NCI-H526 treated with DMSO at 0.1 percent for 48 hours (cell line): ENCODE data around the gene RAC3.

Experiments used
- DNase-seq: peaks from one replicate; lab custom pipeline; 2025; lab: John Stamatoyannopoulos, UW

The RAC3 gene

DNA sequence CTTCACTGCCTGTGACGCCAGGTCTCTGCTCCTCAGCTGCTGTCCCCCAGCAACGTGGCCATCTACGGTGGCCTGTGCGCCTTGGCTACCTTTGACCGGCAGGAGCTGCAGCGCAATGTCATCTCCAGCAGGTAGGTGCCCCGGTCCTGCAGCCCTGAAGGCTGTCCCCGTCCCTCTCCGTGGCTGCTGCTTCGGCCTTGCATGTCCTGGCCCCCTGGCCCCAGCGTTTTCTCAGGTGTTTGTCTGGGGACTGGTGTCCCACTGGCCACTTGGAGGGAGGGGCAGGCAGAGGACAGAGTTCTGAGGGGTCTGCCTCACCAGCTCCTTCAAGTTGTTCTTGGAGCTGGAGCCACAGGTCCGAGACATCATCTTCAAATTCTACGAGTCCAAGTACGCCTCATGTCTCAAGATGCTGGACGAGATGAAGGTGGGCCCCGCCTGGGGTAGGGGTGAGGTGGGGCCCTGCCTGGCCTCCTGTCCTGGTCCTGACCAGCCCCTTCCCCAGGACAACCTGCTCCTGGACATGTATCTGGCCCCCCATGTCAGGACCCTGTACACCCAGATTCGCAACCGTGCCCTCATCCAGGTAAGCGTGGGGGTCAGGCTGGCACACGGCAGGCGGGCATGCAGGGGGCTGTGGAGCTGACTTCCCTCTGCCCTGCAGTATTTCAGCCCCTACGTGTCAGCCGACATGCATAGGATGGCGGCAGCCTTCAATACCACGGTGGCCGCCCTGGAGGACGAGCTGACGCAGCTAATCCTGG, 24.7 kb downstream of the RAC3 start:
- DNase-seq = no peak

DNA sequence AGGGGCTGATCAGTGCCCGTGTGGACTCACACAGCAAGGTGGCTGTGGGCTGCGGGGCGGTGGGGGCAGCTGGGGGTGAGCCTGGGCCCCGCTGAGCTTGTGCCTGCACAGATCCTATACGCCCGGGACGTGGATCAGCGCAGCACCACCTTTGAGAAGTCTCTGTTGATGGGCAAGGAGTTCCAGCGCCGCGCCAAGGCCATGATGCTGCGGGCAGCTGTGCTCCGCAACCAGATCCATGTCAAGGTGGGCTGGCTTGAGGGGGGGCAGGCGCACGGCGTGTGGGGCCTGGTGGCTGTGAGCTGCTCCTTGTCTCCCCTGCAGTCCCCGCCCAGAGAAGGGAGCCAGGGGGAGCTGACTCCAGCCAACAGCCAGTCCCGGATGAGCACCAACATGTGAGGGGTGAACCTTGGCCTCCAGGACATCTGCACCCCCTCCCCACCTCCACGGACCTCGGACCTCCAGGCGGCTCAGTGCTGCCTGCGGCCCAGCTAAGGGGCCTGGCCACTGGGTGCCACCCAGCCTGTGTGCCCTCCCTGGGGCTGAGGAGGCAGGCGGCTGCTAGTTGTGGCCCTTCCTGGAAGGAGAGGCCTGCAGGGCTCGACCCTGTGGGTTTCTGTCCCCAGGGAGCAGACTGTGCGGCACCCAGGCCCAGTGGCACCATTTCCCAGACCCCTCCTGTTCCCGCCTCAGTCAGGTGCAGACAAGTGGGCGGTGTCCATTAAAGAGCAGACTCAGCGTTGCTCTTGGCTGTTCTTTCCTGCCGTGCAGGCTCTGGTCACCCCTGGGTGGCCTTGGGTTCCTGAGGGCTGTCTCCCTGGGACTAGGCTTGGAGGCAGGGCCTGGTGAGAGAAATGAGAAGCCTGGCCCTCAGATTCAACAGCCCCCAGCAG, 25.5 kb downstream of the RAC3 start:
- DNase-seq = no peak

DNA sequence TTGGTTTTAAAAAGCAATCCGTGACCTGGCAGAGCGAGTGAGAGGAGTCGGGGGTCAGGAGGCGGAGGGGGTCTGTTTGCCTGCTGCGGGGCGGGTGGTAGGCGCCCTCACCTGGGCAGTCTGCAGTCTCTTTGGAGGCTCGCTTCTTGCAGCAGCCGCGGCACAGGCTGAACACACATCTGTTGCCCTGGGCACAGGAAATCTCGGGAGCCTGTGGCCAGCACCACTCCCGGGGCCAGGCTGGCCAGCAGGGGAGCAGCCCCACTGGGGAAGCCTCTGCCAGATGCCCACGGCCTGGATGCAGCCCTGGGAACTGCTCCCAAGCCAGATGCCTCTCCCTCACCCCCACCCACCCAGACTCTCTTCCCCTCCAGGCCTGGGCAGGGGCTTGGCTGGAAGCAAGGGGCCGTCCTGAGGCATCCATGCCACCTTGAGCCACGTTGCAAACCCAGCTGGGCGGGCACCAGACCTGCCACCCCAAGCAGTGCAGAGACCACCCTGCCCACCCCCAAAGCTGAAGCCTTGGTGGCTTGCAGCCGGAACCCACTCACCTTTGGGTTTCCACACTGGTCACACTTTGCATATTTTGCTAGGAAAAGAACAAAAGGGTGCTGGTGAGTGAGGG, 26.9 kb downstream of the RAC3 start:
- no peak for DNase-seq

DNA sequence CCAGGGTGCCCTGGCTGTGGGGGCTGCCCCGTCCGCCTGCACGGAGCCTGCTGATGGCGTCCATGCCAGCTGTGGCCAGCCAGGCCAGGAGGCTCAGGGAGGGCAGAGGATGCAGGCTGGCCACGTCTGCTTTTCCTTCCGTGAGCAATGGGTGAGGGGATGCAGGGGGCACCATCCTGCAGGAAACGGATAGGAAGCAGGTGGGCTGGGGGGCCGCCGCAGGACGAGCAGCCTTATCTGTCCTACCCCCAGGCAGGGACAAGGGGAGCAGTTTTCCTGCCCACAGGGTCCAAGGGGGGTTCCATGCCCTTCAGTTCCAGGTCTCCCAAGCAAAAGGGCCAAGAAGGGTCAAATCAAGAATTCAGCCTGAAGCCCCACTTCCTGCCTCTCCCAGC, 27.4 kb downstream of the RAC3 start:
- no peak for DNase-seq

DNA sequence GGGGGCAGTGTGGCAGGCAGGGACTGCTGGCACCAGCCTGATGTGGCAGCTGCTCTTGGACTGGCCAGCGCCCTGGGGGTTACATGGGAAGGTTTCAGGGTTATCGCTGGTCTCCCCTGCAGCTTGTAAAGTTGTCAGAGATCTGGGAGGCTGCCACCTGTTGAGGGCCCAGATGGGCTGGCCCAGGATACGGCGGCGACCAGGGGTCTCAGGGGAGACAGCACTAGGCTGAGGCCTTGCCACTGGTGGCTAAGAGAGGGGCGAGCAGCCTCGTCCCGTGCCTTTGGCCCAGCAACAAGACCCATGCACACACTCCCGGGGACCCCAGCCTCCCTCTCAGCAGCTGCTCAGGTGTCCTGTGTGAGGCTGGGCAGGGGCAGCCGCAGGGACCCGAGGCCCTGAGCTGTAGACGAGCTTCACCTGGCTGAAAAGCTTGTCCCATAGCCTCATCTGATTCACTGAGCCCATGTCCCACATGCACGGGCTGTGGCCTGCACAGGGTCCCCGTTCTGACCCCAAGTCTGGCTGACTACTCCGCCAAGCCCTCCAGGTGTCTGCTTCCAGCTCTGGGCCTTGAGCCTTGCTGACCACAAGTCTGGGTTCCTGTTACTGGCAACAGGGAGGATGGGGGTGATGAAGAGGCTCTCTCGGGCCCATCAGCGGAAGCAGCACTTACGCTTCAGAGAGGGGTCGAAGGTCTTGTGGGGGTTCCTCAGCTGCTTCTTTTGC, 28.0 kb downstream of the RAC3 start:
- no peak for DNase-seq

DNA sequence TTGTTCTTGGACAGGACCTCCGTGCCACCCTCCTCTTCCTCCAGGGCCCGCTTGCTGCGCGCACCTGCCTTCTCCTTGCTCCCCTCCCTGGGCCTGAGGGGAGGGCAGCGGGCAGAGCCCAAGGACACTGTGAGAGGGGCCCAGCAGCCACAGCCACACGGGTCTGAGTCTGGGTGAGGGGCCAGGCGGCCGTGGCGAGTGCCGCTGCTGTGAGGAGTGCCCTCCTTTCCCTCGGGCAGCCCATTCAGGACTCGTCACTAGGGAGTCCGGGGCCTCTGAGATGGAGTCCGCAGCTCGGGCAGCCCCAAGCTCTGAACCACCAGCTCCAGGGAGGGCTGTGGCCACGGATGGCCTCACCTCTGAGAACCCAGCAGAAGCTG, 28.5 kb downstream of the RAC3 start:
- no peak for DNase-seq

DNA sequence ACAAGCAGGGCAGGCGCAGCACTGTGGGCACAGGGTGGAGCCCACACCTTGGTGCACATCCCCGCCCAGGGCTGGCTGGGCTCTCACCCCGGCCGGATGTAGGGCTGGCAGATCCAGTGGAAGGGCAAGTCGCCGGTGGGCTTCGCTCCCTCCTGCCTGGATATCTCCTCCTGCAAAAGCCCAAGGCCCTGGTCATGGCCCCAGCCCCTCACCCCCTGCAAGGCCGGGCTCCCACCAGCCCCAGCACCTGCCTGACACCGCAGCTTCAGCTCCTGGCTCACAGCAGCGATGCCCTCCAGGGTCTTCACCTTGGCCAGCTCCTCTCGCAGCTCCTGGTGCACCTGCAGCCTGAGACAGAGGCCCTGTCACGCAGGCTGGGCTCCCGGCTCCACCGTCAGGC, 29.1 kb downstream of the RAC3 start:
- no peak for DNase-seq

DNA sequence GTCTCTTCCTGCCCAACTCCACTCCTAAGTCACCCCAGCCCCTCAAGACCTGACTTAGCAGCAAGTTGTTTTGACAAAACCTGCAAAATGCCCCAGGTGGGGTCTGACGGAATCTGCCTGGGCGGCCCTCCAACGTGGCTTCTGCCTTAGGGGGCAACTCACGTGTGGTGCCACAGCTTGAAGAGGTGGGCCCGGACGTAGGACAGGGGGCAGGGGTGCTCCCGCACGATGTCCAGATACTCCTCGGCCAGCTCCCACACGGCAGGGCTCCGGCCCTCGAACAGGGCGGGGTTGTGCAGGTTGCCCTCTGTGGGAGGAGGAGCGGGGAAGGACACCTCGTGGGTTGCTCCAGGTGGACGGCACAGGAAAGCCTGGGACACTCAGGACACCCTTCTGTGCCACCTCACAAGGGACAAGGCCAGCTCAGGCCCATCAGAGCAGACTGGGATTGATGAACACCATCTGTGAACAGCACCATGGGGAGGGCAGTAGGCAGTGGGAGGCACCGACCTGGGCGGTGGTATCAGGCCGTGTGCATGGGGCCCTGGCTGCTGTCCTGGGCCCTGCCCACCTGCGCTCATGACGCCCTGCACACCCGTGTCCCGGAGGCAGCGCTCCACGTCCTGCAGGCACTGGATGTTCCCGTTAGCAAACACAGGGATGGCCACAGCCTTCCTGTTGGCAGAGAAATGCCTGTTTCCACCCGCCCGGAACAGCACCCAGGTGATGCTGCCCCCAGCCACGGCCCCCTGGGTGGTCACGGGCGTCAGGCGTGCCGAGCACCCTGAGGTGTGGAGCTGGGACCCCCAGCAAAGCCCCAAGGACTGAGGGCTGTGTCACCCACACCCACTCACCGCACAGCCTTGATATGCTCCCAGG, 29.8 kb downstream of the RAC3 start:
- no peak for DNase-seq

DNA sequence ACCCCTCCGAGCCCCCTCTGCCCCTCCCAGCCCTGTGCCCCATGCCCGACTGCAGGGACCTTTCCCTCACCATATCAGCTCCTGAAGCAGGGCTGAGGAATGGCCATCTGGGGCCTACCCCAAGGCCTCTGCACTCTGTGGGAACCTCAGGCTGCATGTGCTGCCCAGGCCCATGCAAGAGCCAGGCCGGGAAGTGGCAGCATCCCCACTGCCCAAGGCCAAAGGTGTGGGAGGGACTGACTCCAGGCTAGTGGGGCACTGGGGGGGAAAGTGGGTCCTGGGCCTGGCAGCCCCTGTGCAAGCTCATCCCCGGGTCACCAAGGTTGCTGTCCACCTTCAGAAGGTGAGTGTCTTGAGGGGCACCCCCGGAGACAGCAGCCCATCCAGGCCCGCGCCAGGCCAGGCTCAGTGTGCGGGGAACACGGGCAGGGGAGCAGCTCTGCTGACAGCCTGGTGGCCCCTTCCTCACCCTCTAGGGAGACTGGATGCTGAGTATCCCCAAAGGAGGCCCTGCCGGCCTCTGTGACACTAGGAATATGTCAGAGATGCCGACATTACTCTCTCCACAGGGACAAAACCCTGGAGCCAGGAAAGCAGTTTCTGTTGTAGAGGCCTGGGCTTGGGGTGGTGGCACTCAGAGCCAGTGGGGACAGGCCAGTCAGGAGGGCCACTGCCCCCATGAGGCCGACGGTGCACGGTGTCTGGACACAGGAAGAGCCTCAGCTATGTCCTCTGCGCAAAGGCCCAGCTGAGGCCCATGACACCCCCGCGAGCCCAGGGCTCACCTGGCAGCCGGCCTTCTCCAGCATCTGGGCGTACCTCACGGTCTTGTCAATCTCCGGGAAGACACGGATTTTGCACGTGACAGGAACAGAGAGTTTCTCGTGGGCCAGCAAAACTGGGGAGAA, 30.9 kb downstream of the RAC3 start:
- DNase-seq = no peak

DNA sequence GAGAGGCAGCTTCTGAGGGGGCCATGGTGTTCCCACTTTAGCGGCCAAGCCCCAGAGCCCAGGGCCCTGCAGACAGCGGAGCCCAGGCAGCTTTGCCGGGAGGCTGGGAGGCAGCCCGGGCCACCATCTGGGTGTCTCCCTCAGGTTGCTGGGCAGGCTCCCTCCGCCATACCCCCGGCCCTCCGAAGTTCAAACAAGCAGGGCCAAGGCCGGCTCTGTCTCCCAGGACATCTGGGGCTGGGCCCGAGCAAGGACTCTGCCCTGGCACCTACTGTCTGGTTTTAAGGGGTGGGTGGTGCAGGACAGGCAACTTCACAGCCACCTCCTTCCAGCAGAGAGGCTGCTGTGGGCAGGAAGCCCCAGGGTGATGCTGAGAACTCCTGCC, 31.5 kb downstream of the RAC3 start:
- DNase-seq = no peak

DNA sequence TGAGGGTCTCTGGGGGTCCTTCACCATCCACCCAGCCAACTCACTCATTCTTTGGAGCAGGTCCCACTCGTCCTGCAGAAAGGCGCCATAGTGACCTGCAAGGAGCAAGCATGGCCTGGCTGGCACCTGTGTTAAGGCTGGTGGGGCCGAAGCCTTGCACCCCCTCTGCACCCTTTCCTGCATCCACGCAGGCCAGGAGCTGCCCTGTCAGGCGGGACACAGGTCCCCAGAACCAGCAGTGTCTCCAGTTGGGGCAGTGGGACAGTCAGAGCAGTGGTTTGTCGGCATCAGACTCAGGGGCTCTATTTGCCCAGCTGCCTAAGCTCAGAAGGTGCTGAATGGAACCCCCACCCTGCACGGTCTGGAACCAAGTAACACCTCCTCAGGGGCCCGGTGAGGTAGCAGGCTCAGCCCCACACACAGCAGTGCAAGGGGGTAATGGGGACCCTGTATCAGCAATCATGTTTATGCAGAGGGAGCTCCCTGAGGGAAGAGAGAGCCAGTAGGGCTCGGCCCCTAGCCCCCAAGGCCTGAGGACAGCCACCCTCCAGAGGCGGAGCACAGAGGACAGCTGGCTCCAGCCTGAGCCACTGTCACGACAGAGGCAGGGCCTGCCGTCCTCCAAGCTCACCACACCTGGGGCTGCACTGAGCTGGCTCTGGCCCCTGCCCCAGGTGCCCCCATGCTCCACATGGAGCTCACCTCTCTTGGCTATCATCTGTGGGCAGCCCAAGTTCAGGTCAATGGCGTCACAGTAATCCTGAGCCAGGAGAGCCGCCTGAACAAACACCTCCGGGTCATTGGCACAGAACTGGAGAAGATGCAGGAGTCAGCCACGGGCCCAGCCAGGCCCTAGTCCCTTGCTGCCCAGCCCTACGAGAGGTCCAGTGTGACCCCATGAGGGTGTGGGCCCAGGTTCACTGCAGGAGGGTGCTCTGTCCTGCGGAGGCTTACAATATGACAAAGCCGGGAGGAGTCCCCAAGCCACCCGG, 32.2 kb downstream of the RAC3 start:
- no peak for DNase-seq

DNA sequence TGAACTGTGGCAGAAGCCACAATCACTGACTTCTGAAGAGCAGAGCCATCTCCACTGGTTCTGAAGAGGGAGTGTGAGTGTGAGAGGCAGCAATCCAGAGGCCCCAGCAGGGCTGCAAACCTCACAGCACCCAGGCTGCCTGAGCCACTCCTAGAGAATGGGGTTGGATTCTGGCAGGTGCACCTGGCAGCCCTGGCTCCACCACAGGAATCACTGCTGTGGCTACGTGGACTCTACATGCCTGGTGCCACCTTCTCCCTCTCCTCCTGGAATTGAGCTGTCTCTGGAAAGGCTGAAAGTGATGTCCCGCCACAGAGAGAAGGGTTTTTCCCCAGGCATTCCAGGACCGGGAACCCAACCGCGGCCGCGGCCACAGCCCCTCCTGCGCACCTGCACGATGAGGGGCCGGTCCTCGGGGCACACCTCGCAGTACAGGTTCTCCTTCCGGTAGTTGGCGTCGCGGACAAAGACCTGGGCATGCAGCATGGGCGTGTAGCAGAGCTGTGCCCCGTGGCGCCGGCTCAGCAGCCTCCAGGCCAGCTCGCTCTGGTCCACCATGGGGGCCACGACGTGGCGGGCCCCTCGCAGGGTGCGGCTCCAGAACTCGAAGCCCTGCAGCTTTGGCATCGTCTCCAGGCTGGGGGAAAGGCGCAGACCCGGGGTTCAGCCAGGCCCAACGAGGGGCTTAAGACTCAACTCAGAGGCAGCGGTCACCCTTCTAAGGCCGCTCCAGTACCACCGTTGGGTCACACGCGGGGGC, 33.1 kb downstream of the RAC3 start:
- DNase-seq = peak; percentile 8

DNA sequence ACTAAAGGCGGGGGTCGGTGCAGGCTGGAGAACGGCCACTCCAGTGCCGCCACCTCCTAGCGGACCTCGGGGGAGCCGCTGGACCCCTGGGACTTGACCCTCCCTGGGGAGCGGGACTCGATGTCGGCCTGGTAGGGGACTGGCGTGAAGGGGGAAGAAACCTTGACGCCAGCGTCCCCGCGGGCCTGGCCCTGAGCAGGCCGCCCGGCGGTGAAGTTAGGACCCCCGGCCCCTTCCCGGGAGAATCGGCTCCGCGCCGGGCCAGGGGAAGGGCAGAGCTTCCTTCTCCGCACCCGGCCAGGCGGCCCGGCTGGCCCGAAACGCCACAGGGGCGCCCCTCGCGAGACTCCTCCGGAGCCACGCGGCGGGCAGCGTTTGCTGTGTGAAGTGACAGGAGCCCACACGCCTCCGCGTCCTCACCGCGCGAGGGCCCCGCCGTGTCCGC, 33.7 kb downstream of the RAC3 start:
- DNase-seq = no peak

DNA sequence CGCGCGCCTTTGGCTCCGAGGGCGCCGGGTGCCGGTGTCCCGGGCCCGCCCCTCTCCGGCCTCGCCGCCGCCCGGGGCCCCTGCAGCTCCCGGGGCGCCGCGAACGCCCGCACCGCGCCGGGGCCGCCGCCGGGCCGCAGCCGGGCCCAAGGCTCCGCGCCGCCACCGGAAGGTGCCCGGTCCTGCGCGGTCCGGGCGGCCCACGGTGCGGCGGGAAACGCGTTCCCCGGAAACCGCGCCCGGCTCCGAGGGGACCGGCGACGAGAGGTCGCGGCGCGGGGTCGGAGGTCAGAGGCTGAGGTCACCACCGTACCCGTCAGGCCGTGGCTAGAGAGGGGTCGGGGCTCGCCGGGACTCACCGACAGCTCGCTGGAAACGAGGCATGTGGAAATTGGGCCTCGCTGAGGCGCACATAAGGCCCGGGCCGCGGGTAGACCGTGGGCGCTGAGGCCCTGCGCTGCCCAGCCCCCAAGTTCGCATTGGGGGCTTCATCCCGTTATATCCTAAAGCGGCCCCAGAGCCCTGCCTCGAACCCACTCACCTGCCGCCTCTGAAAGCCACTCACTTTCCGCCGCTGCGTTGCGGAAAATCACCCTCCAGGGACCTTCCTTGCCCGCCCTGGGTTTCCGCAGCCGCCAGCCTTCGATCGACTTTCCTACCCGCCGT, 34.3 kb downstream of the RAC3 start, which contains the start of gene DUS1L:
DUS1L (minus strand) TSS at position 167 of the 666 bp plus-strand sequence. CDS start 745 bp downstream, outside the sequence.
- DNase-seq = no peak

DNA sequence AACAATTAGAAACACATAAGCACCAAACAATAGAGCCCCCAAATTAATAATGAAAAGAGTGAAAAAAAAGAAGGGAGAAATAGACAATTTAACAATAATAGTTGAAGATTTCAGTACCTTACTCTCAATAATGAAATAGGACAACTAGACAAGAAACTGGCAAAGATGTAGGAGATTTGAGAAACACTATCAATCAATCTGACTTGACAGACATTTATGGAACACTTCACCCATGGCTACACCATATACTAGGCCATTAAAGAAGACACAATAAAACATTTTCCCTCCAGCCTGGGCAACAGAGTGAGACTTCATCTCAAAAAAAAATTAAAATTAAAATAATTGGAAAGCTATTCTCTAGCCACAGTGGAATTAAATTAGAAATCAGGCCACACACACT, 39.1 kb downstream of the RAC3 start:
- no peak for DNase-seq

DNA sequence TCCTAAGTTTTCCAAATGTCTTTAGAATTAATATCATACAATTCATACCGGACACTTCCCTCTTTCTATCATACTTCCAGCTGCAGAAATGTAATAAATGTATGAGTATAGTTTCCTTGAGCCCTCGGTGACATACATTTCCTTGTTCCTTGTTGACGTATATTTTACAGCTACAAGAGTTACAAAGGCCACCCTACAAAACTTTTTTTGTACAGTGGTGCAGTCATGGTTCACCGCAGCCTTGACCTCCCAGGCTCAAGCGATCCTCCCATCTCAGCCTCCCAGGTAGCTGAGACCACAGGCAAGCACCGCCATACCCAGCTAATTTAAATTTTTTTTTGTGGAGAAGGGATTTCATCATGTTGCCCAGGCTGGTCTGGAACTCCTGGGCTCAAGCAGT, 41.3 kb downstream of the RAC3 start:
- no peak for DNase-seq

DNA sequence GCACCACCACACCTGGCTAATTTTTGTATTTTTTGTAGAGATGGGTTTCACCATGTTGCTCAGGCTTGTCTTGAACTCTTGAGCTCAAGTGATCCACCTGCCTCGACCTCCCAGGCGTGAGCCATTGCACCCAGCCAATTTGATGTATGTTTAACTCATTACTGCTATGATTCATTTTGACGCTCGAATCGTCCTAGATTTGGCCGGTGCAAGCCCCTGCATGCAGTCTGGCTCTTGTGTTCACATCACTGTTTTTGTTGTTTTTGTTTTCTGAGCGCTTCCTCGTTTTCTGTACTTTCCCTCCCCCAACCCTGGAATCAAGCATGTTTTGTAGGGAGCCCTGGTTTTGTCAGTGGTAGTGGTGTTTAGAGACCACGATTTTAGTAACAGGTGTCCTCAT, 42.0 kb downstream of the RAC3 start:
- DNase-seq = no peak
